Upper lobe of left lung (tissue), 6 donors: ENCODE measurements around the gene HEATR3. TPM values are rescaled to one million over a fixed set of nuclear protein-coding genes. Genes with fewer than 3 reads are reported as not detected.

ENCODE experiments used
- ATAC-seq, 2 donors: fragments of 200-7000 bp; cut with Tn5 transposase; one replicate each; pipeline ENCODE4 v1.9.1; 2022; ENCODE audit warnings: mild to moderate bottlenecking in 2 of 2, moderate library complexity in 2 of 2; ENCODE audit not compliant: low FRiP score in 2 of 2
- DNase-seq, 2 donors: peaks; one replicate each; pipeline ENCODE4 v3.0.0-alpha.2; 2019 to 2020
- H3K27ac ChIP-seq, 4 donors: fragments of 200-600 bp; sonication (generic); one replicate each; pipeline ENCODE4 v1.5.1; 2016 to 2019
- H3K27me3 ChIP-seq, 4 donors: fragments of 200-600 bp; sonication (generic); one replicate each; pipeline ENCODE4 v1.5.1; 2017 to 2019
- H3K36me3 ChIP-seq, 4 donors: fragments of 200-600 bp; sonication (generic); one replicate each; pipeline ENCODE4 v1.5.1; 2016 to 2019
- H3K4me1 ChIP-seq, 4 donors: fragments of 200-600 bp; sonication (generic); one replicate each; pipeline ENCODE4 v1.5.1; 2018 to 2019
- H3K4me3 ChIP-seq, 4 donors: fragments of 200-600 bp; sonication (generic); one replicate each; pipeline ENCODE4 v1.5.1; 2017 to 2019; ENCODE audit warnings: mild to moderate bottlenecking in 2 of 4, moderate library complexity in 1 of 4
- H3K9me3 ChIP-seq, 4 donors: fragments of 200-600 bp; sonication (generic); one replicate each; pipeline ENCODE4 v1.5.1; 2018 to 2019
- EP300 ChIP-seq, 4 donors: sonication (generic); formaldehyde crosslinking; IDR thresholded peaks; one replicate each; pipeline ENCODE4 v1.5.1; 2017; ENCODE audit warnings: antibody characterized with exemption in 4 of 4, control low read depth in 2 of 4
- POLR2A ChIP-seq, 4 donors: fragments of 450-650 bp; IDR thresholded peaks; one replicate each; pipeline ENCODE4 v1.5.1; 2016 to 2017; ENCODE audit warnings: antibody characterized with exemption in 4 of 4, mild to moderate bottlenecking in 2 of 4
- POLR2AphosphoS5 ChIP-seq, 2 donors: sonication (generic); formaldehyde crosslinking; IDR thresholded peaks; one replicate each; pipeline ENCODE4 v1.5.1; 2017; ENCODE audit warnings: antibody characterized with exemption in 2 of 2
- WGBS, 2 donors: methylation state at CpG; one replicate each; pipeline ENCODE4 v1.1.5; 2017 to 2018; 5-methylcytosine and 5-hydroxymethylcytosine counted together
- small RNA-seq, 4 donors: library from RNA; depleted of rRNA; stranded (forward); fragments of <200 nt; gene quantifications; one replicate each; pipeline ENCODE3, GENCODE V24; 2016
- total RNA-seq, 6 donors: library from RNA; depleted of rRNA in 4 of 6; stranded (reverse); fragments of >200 nt in 4 of 6; gene quantifications; one replicate each; pipeline versions ENCODE4 v1.1.0 to v1.2.1, GENCODE V29; 2016 to 2021
- TF ChIP-seq, protein P1 (sequence below), 6 experiments: fragments of 450-650 bp in 4 of 6; fragments of 200-600 bp in 2 of 6; sonication (generic) in 2 of 6; IDR thresholded peaks; one replicate each; pipeline ENCODE4 v1.5.1; 2016 to 2019; ENCODE audit warnings: antibody characterized with exemption in 6 of 6
- donor health status: DM: no; HTN: no; CAD: no; lungs with moderate emphysema.
- donor health status: DM: no; HTN: yes; CAD: no; lungs with severe emphysema.

Gene HEATR3
- total RNA-seq, 6 donors from 2014 or later, result 15.0 to 59.7 (median 25.1) TPM

DNA sequence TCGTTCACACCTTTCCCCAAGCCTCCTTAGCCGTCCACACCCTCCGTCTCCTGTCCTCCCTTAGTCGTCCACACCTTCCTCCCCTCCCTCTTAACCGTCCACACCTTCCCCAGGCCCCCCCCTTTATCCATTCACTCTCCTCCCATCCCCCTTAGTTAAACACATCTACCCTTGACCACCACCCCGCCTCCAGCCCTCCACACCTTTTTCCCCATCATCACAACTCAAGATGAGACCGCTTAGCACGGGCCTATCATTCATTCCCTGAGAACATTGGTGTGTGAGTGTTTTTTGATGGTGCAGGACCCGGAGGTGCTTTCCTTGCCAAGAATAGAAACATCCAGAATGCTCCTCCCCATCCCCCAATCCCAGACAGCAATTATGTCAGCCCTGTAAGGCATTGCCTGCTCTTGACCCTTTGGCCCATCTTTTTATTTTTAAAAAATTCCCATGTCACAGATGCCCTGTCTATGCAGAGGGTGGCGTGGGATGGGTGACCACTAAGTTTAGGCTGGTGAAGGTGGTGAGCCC lies 88.7 kb downstream of the HEATR3 start:
- Histone ChIP-seq H3K36me3 (no peaks in the 10 kb centered on the region), H3K27me3 (no peaks in the 10 kb centered on the region), H3K4me3 (peak overlapping the region; percentile 34 to 93 (median 76)), H3K4me1 (peaks cover 21 to 40% (median 28%) of the 10 kb centered on the region in 4 donors), H3K27ac (peak overlapping the region; percentile 67 to 96 (median 96)), H3K9me3 (no peaks in the 10 kb centered on the region)
- DNase-seq (peak in 1 of 2 donors; percentile 25), ATAC-seq (no peak)
- WGBS, 2 donors, result 19 to 22% methylated on average over 10 of the region's 10 CpGs
- TF ChIP-seq, protein P1, sequence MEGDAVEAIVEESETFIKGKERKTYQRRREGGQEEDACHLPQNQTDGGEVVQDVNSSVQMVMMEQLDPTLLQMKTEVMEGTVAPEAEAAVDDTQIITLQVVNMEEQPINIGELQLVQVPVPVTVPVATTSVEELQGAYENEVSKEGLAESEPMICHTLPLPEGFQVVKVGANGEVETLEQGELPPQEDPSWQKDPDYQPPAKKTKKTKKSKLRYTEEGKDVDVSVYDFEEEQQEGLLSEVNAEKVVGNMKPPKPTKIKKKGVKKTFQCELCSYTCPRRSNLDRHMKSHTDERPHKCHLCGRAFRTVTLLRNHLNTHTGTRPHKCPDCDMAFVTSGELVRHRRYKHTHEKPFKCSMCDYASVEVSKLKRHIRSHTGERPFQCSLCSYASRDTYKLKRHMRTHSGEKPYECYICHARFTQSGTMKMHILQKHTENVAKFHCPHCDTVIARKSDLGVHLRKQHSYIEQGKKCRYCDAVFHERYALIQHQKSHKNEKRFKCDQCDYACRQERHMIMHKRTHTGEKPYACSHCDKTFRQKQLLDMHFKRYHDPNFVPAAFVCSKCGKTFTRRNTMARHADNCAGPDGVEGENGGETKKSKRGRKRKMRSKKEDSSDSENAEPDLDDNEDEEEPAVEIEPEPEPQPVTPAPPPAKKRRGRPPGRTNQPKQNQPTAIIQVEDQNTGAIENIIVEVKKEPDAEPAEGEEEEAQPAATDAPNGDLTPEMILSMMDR (IDR thresholded peaks at IDR 0.05), result no peak
- no peak for TF ChIP-seq POLR2A (IDR thresholded peaks at IDR 0.05)
- TF ChIP-seq EP300 (IDR thresholded peaks at IDR 0.05), result no peak

DNA sequence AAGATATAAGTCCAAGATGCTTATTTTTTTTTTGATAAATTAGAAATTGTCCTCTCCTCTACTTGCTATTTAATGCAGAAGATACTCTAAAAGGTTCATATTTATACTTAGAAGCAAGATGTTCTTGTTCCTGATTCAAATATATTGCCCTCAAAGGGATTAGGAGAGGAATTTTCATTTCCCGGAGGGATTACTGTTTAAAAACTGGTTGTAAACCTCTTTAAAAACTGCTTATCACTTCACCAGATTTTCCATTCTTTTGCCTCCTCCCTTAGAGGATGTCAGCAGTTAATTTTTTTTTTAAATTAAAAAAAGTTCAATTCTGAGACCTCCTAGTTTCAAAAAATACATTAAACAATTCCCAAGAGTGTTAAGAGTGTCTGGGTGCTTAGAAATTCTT lies 90.2 kb downstream of the HEATR3 start:
- H3K4me1 ChIP-seq, result peaks cover 21 to 47% (median 29%) of the 10 kb centered on the region in 4 donors
- DNase-seq, result no peak
- H3K27me3 ChIP-seq, result no peaks in the 10 kb centered on the region
- peak overlapping the region in 2 of 4 donors; percentile 95 to 96 for H3K27ac ChIP-seq
- H3K36me3 ChIP-seq, result no peaks in the 10 kb centered on the region
- ATAC-seq, result no peak
- H3K4me3 ChIP-seq, result peak overlapping the region in 3 of 4 donors; percentile 73 to 93 (median 79)
- WGBS, 2 donors, result 57 to 59% methylated on average over 1 of the region's 1 CpG
- no peak for TF ChIP-seq POLR2AphosphoS5 (IDR thresholded peaks at IDR 0.05)
- H3K9me3 ChIP-seq, result no peaks in the 10 kb centered on the region

Small RNAs within 50 kb of the gene (small RNA-seq; reads per million reads assigned to genes)
- 0 reads per million in 4 donors for gene RF00017
- 0 reads per million in 4 donors for gene RF00156
- 0 to 0.29 (median 0.13) reads per million in 4 donors for gene RNY4P3
- 0 reads per million in 4 donors for gene RPL10P14

Other genes starting within 250 kb of the HEATR3 start
- 10 to 100 TPM in 2 of 6 donors, 1 to 10 TPM in 4; 4.1 to 11.4 (median 6.7) TPM for gene ZNF423, start 209.9 kb upstream of the HEATR3 start, total RNA-seq
- gene CNEP1R1, start 40.7 kb upstream of the HEATR3 start, total RNA-seq, result 10 to 100 TPM in 4 of 6 donors, 1 to 10 TPM in 2; 1.0 to 21.8 (median 15.4) TPM
- 10 to 100 TPM in 3 of 6 donors, 1 to 10 TPM in 3; 7.2 to 19.2 (median 10.6) TPM for gene TENT4B, start 87.3 kb downstream of the HEATR3 start, total RNA-seq
- 100 to 1,000 TPM in 3 of 6 donors, 10 to 100 TPM in 3; 46.9 to 177 (median 101) TPM for gene ADCY7, start 200.6 kb downstream of the HEATR3 start, total RNA-seq